SK-N-SH (cell line): ENCODE measurements around the gene TMEM134.
"Not testable (repeated sequence)": the region's sequence is repeated elsewhere in the genome, so short reads cannot be mapped to it uniquely, and the experiment has no call there.

Experiments
- CHD2 ChIP-seq: fragments of 150-350 bp; IDR thresholded peaks from 2 replicates; pipeline ENCODE4 v1.6.1; 2018; ENCODE audit warnings: low read length; ENCODE audit not compliant: partially characterized antibody
- ELF1 ChIP-seq: IDR thresholded peaks from 2 replicates; pipeline ENCODE4 v1.4.0; 2012
- EP300 ChIP-seq, 2 experiments: IDR thresholded peaks; 2 replicates each; pipeline versions ENCODE4 v1.4.0 to v1.6.1; 2012; ENCODE audit warnings: borderline replicate concordance in 1 of 2, low read depth in 1 of 2, low read length in 1 of 2
- GATA2 ChIP-seq: sonication (generic); formaldehyde crosslinking; IDR thresholded peaks from 2 replicates; pipeline ENCODE4 v1.5.0; 2020; ENCODE audit warnings: mild to moderate bottlenecking, missing genetic modification reagents
- MAX ChIP-seq: IDR thresholded peaks from 2 replicates; pipeline ENCODE4 v1.4.0; 2012; ENCODE audit warnings: low read depth
- NRF1 ChIP-seq: IDR thresholded peaks from 2 replicates; pipeline ENCODE4 v1.6.1; 2012; ENCODE audit warnings: low read depth, mild to moderate bottlenecking, low read length
- POLR2AphosphoS5 ChIP-seq: IDR thresholded peaks from 2 replicates; pipeline ENCODE4 v1.6.1; 2012; ENCODE audit warnings: low read depth, low read length
- RAD21 ChIP-seq: IDR thresholded peaks from 2 replicates; pipeline ENCODE4 v1.6.1; 2012; ENCODE audit warnings: mild to moderate bottlenecking, low read length
- RCOR1 ChIP-seq: fragments of 150-350 bp; IDR thresholded peaks from 2 replicates; pipeline ENCODE4 v1.6.1; 2017; ENCODE audit warnings: antibody characterized with exemption, low read length
- RFX5 ChIP-seq: IDR thresholded peaks from 2 replicates; pipeline ENCODE4 v1.6.1; 2012; ENCODE audit warnings: mild to moderate bottlenecking, improper control_type of control experiment, low read length
- SIN3A ChIP-seq: IDR thresholded peaks from 2 replicates; pipeline ENCODE4 v1.6.1; 2012; ENCODE audit warnings: low read depth, mild to moderate bottlenecking, low read length, moderate library complexity, borderline replicate concordance
- TAF1 ChIP-seq: IDR thresholded peaks from 2 replicates; pipeline ENCODE4 v1.6.1; 2012; ENCODE audit warnings: low read depth, mild to moderate bottlenecking, low read length, moderate library complexity, borderline replicate concordance
- TF ChIP-seq, protein P1 (sequence below): fragments of 200-600 bp; sonication (generic); IDR thresholded peaks from 2 replicates; pipeline ENCODE4 v1.6.1; 2017; ENCODE audit warnings: antibody characterized with exemption, mild to moderate bottlenecking, moderate library complexity
- TF ChIP-seq, protein P2 (sequence below): IDR thresholded peaks from 2 replicates; pipeline ENCODE4 v1.6.1; 2012; ENCODE audit warnings: mild to moderate bottlenecking, low read depth, low read length, moderate library complexity

GRCh38 chr11:67476692-67477091, 7.6 kb upstream of the TMEM134 start:
- TF ChIP-seq, protein P1, sequence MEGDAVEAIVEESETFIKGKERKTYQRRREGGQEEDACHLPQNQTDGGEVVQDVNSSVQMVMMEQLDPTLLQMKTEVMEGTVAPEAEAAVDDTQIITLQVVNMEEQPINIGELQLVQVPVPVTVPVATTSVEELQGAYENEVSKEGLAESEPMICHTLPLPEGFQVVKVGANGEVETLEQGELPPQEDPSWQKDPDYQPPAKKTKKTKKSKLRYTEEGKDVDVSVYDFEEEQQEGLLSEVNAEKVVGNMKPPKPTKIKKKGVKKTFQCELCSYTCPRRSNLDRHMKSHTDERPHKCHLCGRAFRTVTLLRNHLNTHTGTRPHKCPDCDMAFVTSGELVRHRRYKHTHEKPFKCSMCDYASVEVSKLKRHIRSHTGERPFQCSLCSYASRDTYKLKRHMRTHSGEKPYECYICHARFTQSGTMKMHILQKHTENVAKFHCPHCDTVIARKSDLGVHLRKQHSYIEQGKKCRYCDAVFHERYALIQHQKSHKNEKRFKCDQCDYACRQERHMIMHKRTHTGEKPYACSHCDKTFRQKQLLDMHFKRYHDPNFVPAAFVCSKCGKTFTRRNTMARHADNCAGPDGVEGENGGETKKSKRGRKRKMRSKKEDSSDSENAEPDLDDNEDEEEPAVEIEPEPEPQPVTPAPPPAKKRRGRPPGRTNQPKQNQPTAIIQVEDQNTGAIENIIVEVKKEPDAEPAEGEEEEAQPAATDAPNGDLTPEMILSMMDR, result not testable (repeated sequence)
- TF ChIP-seq RFX5; ELF1; MAX; SIN3A; POLR2AphosphoS5; TAF1; RAD21; EP300 (IDR thresholded peaks at IDR 0.05; ENCODE audit: borderline replicate concordance in 1 of 2, low read depth in 1 of 2, low read length in 1 of 2); NRF1; RCOR1; GATA2; CHD2: not testable (repeated sequence)
- TF ChIP-seq, protein P2, sequence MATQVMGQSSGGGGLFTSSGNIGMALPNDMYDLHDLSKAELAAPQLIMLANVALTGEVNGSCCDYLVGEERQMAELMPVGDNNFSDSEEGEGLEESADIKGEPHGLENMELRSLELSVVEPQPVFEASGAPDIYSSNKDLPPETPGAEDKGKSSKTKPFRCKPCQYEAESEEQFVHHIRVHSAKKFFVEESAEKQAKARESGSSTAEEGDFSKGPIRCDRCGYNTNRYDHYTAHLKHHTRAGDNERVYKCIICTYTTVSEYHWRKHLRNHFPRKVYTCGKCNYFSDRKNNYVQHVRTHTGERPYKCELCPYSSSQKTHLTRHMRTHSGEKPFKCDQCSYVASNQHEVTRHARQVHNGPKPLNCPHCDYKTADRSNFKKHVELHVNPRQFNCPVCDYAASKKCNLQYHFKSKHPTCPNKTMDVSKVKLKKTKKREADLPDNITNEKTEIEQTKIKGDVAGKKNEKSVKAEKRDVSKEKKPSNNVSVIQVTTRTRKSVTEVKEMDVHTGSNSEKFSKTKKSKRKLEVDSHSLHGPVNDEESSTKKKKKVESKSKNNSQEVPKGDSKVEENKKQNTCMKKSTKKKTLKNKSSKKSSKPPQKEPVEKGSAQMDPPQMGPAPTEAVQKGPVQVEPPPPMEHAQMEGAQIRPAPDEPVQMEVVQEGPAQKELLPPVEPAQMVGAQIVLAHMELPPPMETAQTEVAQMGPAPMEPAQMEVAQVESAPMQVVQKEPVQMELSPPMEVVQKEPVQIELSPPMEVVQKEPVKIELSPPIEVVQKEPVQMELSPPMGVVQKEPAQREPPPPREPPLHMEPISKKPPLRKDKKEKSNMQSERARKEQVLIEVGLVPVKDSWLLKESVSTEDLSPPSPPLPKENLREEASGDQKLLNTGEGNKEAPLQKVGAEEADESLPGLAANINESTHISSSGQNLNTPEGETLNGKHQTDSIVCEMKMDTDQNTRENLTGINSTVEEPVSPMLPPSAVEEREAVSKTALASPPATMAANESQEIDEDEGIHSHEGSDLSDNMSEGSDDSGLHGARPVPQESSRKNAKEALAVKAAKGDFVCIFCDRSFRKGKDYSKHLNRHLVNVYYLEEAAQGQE, result not testable (repeated sequence)
